ENCODE measurements around the gene CNTNAP2. TPM values are rescaled to one million over a fixed set of nuclear protein-coding genes. Genes with fewer than 3 reads are reported as not detected.

CNTNAP2 gene
- total RNA-seq, 1 donor from 2014 or later = 0.22 TPM

DNA sequence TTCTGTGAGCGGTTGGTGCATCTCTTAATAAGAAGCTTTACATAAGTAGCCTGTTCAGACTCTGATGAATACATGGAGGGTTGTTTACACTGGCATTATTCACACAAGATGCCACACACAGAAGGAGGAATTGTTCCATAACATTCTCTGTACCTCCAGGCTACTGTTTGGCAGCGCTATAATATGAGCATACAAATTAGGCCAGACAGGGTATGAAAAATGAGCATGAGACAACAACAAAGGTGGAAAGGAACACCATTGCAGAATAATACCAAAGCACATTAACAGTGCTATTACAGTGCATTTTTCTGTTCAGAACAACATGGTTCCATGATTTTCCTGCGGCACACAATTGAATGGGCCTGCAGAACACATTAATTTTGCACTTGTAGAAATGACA, 2056.8 kb downstream of the CNTNAP2 start:
- DNase-seq (no peak), ATAC-seq (no peak)
- intact Hi-C loops (cut with micrococcal nuclease) = no loop called here

GRCh38 chr7:148174376-148174775, 2057.8 kb downstream of the CNTNAP2 start:
- intact Hi-C loops (cut with micrococcal nuclease) = no loop called here
- no peak for ATAC-seq
- no peak for DNase-seq

- DNase-seq (no peak), ATAC-seq (peak; percentile 72)
- intact Hi-C loops (cut with micrococcal nuclease) = no loop called here
Observed at GRCh38 chr7:148175512-148175911, 2058.9 kb downstream of the CNTNAP2 start.

DNA sequence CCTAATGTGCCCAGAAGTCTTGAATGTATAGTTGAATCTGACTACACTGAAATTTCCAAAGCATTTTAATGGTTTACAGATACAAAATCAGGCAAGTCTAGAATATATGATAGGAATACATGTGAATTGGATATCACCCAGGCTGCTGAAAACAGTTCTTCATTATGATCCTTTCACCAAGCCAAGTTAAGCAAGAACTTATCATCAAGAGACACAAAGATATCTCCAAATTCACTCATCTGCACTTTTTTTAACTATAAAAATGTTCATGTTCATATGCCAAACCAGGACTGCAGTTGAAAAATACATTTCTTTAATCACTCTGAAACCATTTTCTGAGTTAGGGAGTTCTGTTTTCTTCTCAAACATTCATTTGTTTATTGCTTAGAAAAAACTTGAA, 2061.4 kb downstream of the CNTNAP2 start:
- ATAC-seq = no peak
- intact Hi-C loops (cut with micrococcal nuclease) = no loop called here
- DNase-seq = no peak

DNA sequence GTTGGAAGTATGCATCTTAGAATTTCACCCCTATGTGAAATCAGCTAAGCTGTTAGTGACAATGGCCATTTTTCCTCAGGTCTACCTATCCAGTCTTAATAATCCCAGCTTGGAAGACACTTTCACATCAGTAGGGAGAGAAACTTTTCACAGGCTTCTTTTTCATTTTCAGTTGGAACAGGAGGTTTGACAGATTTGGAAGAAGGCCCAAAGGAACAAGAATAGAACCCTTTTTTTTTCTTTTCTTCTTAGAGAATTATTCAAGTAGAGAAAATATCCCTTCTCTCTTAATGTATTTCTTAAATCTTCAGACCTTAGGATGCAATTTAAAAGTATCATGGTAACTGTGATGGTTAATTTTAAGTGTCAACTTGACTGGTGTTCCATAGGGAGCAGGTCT, 2063.5 kb downstream of the CNTNAP2 start:
- ATAC-seq (no peak), DNase-seq (no peak)
- intact Hi-C loops (cut with micrococcal nuclease) = no loop called here

- ATAC-seq = peak; percentile 71
- intact Hi-C loops (cut with micrococcal nuclease) = no loop called here
- DNase-seq = no peak
Observed at GRCh38 chr7:148182264-148182663, 2065.7 kb downstream of the CNTNAP2 start.

- DNase-seq (no peak), ATAC-seq (peak; percentile 81)
- intact Hi-C loops (cut with micrococcal nuclease) = no loop called here
Observed at GRCh38 chr7:148185041-148185440, 2068.4 kb downstream of the CNTNAP2 start.

- ATAC-seq (no peak), DNase-seq (no peak)
- intact Hi-C loops (cut with micrococcal nuclease) = no loop called here
Observed at GRCh38 chr7:148187471-148187870, 2070.9 kb downstream of the CNTNAP2 start.

GRCh38 chr7:148191391-148192065, 2074.9 kb downstream of the CNTNAP2 start:
- intact Hi-C loops (cut with micrococcal nuclease) = no loop called here
- DNase-seq = no peak
- no peak for ATAC-seq

- ATAC-seq = no peak
- DNase-seq = no peak
- intact Hi-C loops (cut with micrococcal nuclease) = no loop called here
Observed at GRCh38 chr7:148192491-148192890, 2075.9 kb downstream of the CNTNAP2 start.

- DNase-seq = no peak
- intact Hi-C loops (cut with micrococcal nuclease) = no loop called here
Observed at GRCh38 chr7:148201992-148202391, 2085.4 kb downstream of the CNTNAP2 start.

DNA sequence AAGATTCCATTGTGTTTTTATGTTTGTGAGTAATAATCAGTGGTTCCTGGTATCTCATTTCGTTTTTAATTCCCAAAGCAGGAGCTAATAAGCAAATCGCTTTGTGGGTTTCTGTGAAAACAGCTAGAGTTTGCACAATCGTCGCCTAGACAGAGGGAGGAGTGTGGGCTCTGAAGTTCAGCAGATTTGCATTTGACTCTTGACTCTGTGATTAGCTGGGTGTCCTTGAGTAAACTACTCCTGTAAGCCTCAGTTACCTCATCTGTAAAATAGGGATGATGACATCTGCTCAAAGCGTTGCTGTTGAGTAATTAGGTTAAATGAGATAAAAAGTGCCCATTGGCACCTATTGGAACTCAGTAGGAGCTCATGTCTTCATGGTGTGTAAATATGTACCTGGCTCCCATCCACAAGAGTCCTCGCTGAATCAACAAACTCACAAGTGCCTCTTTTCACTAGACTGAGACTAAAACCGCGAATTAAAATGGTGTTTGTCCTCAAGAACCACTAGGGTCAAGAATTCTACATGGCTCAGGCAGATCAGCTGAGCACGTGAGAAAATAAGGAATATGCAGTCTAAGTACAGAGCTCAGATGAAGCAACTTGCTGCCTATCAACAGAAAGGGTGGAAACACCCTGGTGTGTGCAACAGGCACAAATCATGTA, 2088.2 kb downstream of the CNTNAP2 start:
- intact Hi-C loops (cut with micrococcal nuclease) = no loop called here
- ATAC-seq (no peak), DNase-seq (no peak)

More at GRCh38 chr7:148201992-148202391, 2085.4 kb downstream of the CNTNAP2 start:
- no peak for ATAC-seq

DNA sequence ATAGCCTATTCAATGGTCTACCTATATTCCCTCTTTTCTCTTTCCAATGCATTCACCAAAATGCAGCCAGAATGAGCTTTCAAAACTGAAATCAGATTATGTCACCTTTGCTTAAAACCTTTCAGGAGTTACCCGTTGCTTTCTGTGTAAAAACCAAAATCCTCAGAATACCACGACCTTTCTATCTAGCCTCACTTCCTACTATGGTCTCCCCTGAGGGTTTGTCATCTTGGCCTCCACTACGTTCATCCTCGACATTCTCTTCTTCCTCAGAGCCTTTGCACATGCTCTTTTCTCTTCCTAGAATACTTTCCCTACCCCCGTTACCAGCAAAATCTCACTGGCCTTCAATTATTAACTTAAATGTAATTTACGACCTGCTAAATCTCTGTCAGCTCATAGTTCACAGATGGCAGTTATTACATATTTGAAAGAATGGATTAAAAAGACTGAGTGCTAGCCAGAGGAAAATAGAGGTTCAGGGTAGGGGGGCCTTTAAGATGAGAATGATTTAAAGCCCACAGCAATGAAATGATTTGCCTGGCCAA, 2093.1 kb downstream of the CNTNAP2 start:
- DNase-seq (no peak), ATAC-seq (no peak)
- intact Hi-C loops (cut with micrococcal nuclease) = no loop called here

DNA sequence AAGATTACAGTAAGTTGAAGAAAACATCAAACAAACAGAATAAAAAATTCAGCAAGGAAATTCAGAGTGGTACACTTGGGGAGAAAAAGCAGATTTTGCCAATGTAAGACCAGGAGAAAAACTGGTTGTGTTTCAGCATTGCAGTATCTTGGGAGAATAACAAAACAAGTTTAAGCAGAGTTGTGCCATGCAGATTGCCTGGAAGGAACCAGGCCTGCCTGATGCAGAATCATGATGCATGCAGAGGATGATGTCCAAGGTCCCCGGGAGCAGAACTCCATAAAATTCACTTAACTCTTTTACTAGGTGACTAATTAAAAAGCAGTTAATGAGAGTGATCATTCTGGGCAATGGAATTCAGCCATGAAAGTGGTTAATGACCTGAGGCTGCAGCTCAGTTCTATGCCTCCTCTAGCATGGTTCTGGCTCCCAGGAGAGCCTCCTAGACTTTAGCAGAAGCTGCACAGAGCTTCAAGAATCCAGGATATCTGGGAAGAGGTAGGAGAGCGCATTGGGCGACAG, 2094.3 kb downstream of the CNTNAP2 start:
- DNase-seq (no peak), ATAC-seq (no peak)
- intact Hi-C loops (cut with micrococcal nuclease) = no loop called here

- intact Hi-C loops (cut with micrococcal nuclease) = no loop called here
- no peak for ATAC-seq
- DNase-seq = no peak
Observed at GRCh38 chr7:148211740-148212151, 2095.1 kb downstream of the CNTNAP2 start.

GRCh38 chr7:148212731-148213130, 2096.1 kb downstream of the CNTNAP2 start:
- DNase-seq = no peak
- intact Hi-C loops (cut with micrococcal nuclease) = no loop called here
- no peak for ATAC-seq

DNA sequence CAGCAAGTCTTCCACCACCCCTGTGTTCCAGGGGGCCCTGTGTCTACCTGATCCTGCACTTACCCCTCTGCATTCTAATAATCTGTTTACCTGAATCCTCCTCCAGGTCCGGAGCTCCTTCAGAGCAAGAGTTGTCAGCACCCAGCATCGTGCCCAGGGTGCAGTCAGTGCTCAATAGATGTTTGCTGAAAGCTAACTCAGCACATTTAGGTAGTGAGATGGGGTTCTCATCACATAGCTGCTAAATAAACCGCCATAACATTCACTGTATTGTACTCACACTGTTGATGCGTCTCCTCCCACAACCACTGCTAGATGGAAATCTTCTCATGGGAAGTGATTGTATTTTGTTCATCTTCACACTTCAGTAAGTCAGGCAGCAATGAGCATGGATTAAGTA, 2097.5 kb downstream of the CNTNAP2 start:
- intact Hi-C loops (cut with micrococcal nuclease) = no loop called here

DNA sequence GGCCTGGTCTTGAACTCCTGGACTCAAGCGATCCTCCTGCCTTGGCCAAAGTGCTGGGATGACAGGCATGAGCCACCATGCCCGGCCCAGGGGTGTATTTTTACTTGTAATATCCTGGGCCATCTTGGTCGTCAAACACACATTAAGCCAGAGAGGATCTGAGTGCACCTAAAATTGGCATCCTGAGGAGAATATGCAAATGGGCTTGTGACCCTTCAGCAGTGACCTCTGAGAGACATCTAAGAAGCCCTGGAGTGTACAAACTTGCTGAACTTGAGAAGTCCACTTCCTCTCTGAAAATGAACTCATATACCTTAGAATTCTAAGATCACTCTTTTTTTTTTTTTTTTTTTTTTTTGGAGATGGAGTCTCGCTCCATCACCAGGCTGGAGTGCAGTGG, 2102.0 kb downstream of the CNTNAP2 start:
- DNase-seq (no peak), ATAC-seq (no peak)
- intact Hi-C loops (cut with micrococcal nuclease) = no loop called here

More for the DNA sequence above, 2097.5 kb downstream of the CNTNAP2 start:
- DNase-seq (no peak), ATAC-seq (no peak)

- DNase-seq (no peak), ATAC-seq (no peak)
- intact Hi-C loops (cut with micrococcal nuclease) = no loop called here
Observed at GRCh38 chr7:148222721-148223120, 2106.1 kb downstream of the CNTNAP2 start.

DNA sequence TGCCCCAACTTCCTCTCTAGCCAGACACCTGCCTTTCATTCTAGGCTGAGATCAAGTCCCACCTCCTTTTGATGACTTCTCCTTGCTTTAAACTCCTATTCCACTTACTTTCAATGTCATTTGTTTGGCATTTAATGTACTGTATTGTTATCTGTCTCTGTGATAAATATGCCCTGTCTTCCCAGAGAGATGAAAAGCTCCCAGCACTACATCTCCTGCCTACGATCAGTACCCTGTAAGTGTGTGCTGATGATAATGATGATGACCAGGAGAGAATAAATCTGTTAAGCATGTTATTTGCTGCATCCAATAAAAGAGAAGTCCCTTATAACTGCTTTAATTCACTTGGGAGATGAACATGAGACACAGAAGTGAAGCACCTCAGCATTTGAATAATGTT, 2106.6 kb downstream of the CNTNAP2 start:
- no peak for ATAC-seq
- intact Hi-C loops (cut with micrococcal nuclease) = no loop called here
- DNase-seq = no peak

GRCh38 chr7:148223738-148224137, 2107.1 kb downstream of the CNTNAP2 start:
- DNase-seq (no peak), ATAC-seq (no peak)
- intact Hi-C loops (cut with micrococcal nuclease) = no loop called here

Data from left ventricle myocardium superior (tissue), 1 donor.